H9 (cell line): Measurements from ENCODE around the gene TMEM123. TPM values are rescaled to one million over a fixed set of nuclear protein-coding genes. Genes with fewer than 3 reads are reported as not detected.

ENCODE experiments used
- DNase-seq: peaks from one replicate; pipeline ENCODE4 v3.0.0-alpha.2; 2017
- H2AFZ ChIP-seq: one replicate; pipeline ENCODE4 v1.6.1; 2013; ENCODE audit warnings: mild to moderate bottlenecking, low read length, control low read depth, moderate library complexity
- H2AK5ac ChIP-seq: 2 replicates; pipeline ENCODE4 v1.6.1; 2013; ENCODE audit warnings: low read length, control low read depth, mixed read lengths; ENCODE audit not compliant: insufficient read length
- H2BK120ac ChIP-seq: one replicate; pipeline ENCODE4 v1.6.1; 2013; ENCODE audit warnings: low read depth, mild to moderate bottlenecking, low read length, control low read depth, inconsistent platforms; ENCODE audit not compliant: poor library complexity, severe bottlenecking
- H2BK12ac ChIP-seq: 2 replicates; pipeline ENCODE4 v1.6.1; 2013; ENCODE audit warnings: low read length, control low read depth, mixed read lengths, low read depth; ENCODE audit not compliant: insufficient read length
- H2BK15ac ChIP-seq: 2 replicates; pipeline ENCODE4 v1.6.1; 2013; ENCODE audit warnings: low read depth, low read length, control low read depth
- H2BK20ac ChIP-seq: one replicate; pipeline ENCODE4 v1.6.1; 2013; ENCODE audit warnings: low read depth, mild to moderate bottlenecking, low read length, control low read depth, inconsistent platforms; ENCODE audit not compliant: poor library complexity, severe bottlenecking
- H2BK5ac ChIP-seq: 2 replicates; pipeline ENCODE4 v1.6.1; 2013; ENCODE audit warnings: low read length, control low read depth, mixed read lengths; ENCODE audit not compliant: insufficient read length
- H3K14ac ChIP-seq: 2 replicates; pipeline ENCODE4 v1.6.1; 2013; ENCODE audit warnings: low read length, control low read depth; ENCODE audit not compliant: insufficient read depth
- H3K18ac ChIP-seq: 2 replicates; pipeline ENCODE4 v1.6.1; 2013; ENCODE audit warnings: low read depth, mild to moderate bottlenecking, mixed read lengths, low read length, control low read depth; ENCODE audit not compliant: insufficient read length
- H3K23ac ChIP-seq: 2 replicates; pipeline ENCODE4 v1.6.1; 2013; ENCODE audit warnings: low read length, control low read depth, mixed read lengths, low read depth; ENCODE audit not compliant: insufficient read length
- H3K23me2 ChIP-seq: 2 replicates; pipeline ENCODE4 v1.6.1; 2013; ENCODE audit warnings: low read depth, mild to moderate bottlenecking, mixed read lengths, low read length, control low read depth; ENCODE audit not compliant: insufficient read length, poor library complexity, severe bottlenecking
- H3K27ac ChIP-seq: 2 replicates; pipeline ENCODE4 v1.5.1; 2013; ENCODE audit warnings: low read length, control low read depth, mixed read lengths, low read depth; ENCODE audit not compliant: insufficient read length
- H3K27me3 ChIP-seq: 2 replicates; pipeline ENCODE4 v1.6.1; 2013; ENCODE audit warnings: low read length, control low read depth, inconsistent platforms; ENCODE audit not compliant: insufficient read depth
- H3K4ac ChIP-seq: 2 replicates; pipeline ENCODE4 v1.6.1; 2013; ENCODE audit warnings: low read depth, mild to moderate bottlenecking, control low read depth, inconsistent platforms, low read length, moderate library complexity
- H3K4me1 ChIP-seq: 2 replicates; pipeline ENCODE4 v1.6.1; 2013; ENCODE audit warnings: low read length, control low read depth, inconsistent platforms; ENCODE audit not compliant: insufficient read depth
- H3K4me2 ChIP-seq: 2 replicates; pipeline ENCODE4 v1.6.1; 2013; ENCODE audit warnings: low read length, control low read depth, mixed read lengths; ENCODE audit not compliant: insufficient read length, insufficient read depth
- H3K56ac ChIP-seq: 2 replicates; pipeline ENCODE4 v1.6.1; 2013; ENCODE audit warnings: low read depth, mild to moderate bottlenecking, mixed read lengths, low read length, control low read depth; ENCODE audit not compliant: insufficient read length
- H3K79me1 ChIP-seq: 2 replicates; pipeline ENCODE4 v1.6.1; 2013; ENCODE audit warnings: low read depth, mild to moderate bottlenecking, moderate library complexity, low read length, control low read depth, inconsistent platforms; ENCODE audit not compliant: insufficient read depth, poor library complexity, severe bottlenecking
- H3K79me2 ChIP-seq: 2 replicates; pipeline ENCODE4 v1.6.1; 2013; ENCODE audit warnings: low read length, control low read depth, inconsistent platforms; ENCODE audit not compliant: insufficient read depth
- H3K9ac ChIP-seq: 2 replicates; pipeline ENCODE4 v1.6.1; 2013; ENCODE audit warnings: low read length, control low read depth, mixed read lengths; ENCODE audit not compliant: insufficient read length; ENCODE audit errors: extremely low read depth
- H3K9me3 ChIP-seq: one replicate; pipeline ENCODE4 v1.6.1; 2013; ENCODE audit warnings: low read depth, low read length, inconsistent platforms; ENCODE audit not compliant: control insufficient read depth
- H3T11ph ChIP-seq: one replicate; pipeline ENCODE4 v1.6.1; 2013; ENCODE audit warnings: mild to moderate bottlenecking, low read length, control low read depth, inconsistent platforms
- H4K20me1 ChIP-seq: one replicate; pipeline ENCODE4 v1.6.1; 2013; ENCODE audit not compliant: control insufficient read depth, insufficient read length, insufficient read depth
- H4K5ac ChIP-seq: 2 replicates; pipeline ENCODE4 v1.6.1; 2013; ENCODE audit warnings: low read depth, mild to moderate bottlenecking, mixed read lengths, low read length, control low read depth; ENCODE audit not compliant: insufficient read length
- H4K8ac ChIP-seq: replicated peaks from 2 replicates; pipeline ENCODE4 v1.6.1; 2013; ENCODE audit warnings: low read length, control low read depth, mixed read lengths, low read depth; ENCODE audit not compliant: insufficient read length
- H4K91ac ChIP-seq: 2 replicates; pipeline ENCODE4 v1.6.1; 2013; ENCODE audit warnings: low read depth, mild to moderate bottlenecking, moderate library complexity, mixed read lengths, low read length, control low read depth; ENCODE audit not compliant: insufficient read length
- H3K27ac Mint-ChIP-seq, 3 experiments: 2 replicates in 2 of 3; 3 replicates in 1 of 3; pipeline ENCODE4 v1.8.0; 2020 to 2021; ENCODE audit warnings: mixed read lengths in 3 of 3, mild to moderate bottlenecking in 1 of 3, moderate library complexity in 1 of 3
- H3K27me3 Mint-ChIP-seq: 2 replicates; pipeline ENCODE4 v1.8.0; 2021; ENCODE audit warnings: low read depth, mild to moderate bottlenecking, moderate library complexity, mixed read lengths
- H3K36me3 Mint-ChIP-seq, 3 experiments: 2 replicates in 2 of 3; 3 replicates in 1 of 3; pipeline ENCODE4 v1.8.0; 2020 to 2021; ENCODE audit warnings: low read depth in 3 of 3, mixed read lengths in 3 of 3; ENCODE audit not compliant: insufficient read depth in 1 of 3
- H3K4me1 Mint-ChIP-seq, 2 experiments: 2 replicates each; pipeline ENCODE4 v1.8.0; 2020; ENCODE audit warnings: mixed read lengths in 2 of 2
- H3K4me3 Mint-ChIP-seq, 2 experiments: 2 replicates in 1 of 2; 3 replicates in 1 of 2; pipeline ENCODE4 v1.8.0; 2020 to 2021; ENCODE audit warnings: mild to moderate bottlenecking in 2 of 2, mixed read lengths in 2 of 2, moderate library complexity in 1 of 2
- H3K9me3 Mint-ChIP-seq, 2 experiments: 2 replicates in 1 of 2; 3 replicates in 1 of 2; pipeline ENCODE4 v1.8.0; 2020; ENCODE audit warnings: mild to moderate bottlenecking in 2 of 2, mixed read lengths in 2 of 2, moderate library complexity in 1 of 2
- WGBS: extraction: QIAGEN DNeasy Blood & Tissue Kit; methylation state at CpG from one replicate; pipeline ENCODE4 v1.1.7; 2013; ENCODE audit warnings: missing lambda C conversion rate, low lambda C conversion rate, mixed read lengths; ENCODE audit not compliant: insufficient read length; ENCODE audit errors: extremely low coverage; 5-methylcytosine and 5-hydroxymethylcytosine counted together
- total RNA-seq: library from RNA; stranded (reverse); gene quantifications from 2 replicates; pipeline ENCODE4 v1.2.1, GENCODE V29; 2021
- TF ChIP-seq, protein P1 (sequence below): fragments of 200-600 bp; sonication (generic); conservative IDR thresholded peaks from 3 replicates; pipeline ENCODE4 v1.8.0; 2021; ENCODE audit warnings: antibody characterized with exemption, mild to moderate bottlenecking

TMEM123 gene
- total RNA-seq, 1 experiment from 2014 or later, result 76.7 TPM

DNA sequence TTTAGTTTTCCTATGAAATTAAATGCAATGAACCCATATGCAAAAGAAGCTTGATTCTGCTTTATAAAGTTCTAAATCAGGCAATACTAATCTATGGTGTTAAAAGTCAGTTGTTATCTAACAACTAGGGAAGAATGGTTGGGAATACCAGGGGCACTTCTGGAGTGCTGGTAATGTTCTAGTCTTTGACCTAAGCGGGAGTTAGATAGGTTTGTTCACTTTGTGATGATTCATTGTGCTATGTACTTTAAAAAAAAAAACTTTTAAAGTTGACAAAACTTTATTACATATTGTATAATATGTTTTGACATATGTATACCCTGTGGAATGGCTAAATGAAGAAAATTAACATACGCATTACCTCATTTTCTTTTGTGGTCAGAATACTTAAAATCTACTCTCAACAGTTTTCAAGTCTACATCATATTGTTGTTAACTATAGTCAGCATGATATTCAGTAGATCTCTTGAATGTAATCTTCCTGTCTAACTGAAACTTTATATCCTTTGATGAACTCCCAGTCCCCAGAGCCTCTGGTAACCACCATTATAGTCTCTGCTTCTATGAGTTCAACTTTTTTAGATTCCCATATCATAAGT lies 66.3 kb downstream of the TMEM123 start:
- Histone ChIP-seq H2BK20ac (no peak overlapping the region), H4K91ac (no peak overlapping the region), H3K56ac (no peak overlapping the region), H2AK5ac (no peak overlapping the region), H2BK12ac (no peak overlapping the region), H2BK15ac (no peak overlapping the region), H3K79me2 (no peaks in the 10 kb centered on the region), H3K4ac (no peak overlapping the region), H3K9ac (no peak overlapping the region), H3K9me3 (no peaks in the 10 kb centered on the region), H3K4me1 (no peaks in the 10 kb centered on the region), H2BK5ac (no peak overlapping the region), H3T11ph (no peak overlapping the region), H3K14ac (no peak overlapping the region), H3K27ac (no peak overlapping the region), H4K5ac (no peak overlapping the region), H3K18ac (no peak overlapping the region), H3K27me3 (no peaks in the 10 kb centered on the region), H3K23me2 (no peaks in the 10 kb centered on the region), H4K20me1 (no peaks in the 10 kb centered on the region), H2AFZ (no peak overlapping the region), H2BK120ac (no peak overlapping the region), H3K23ac (no peak overlapping the region), H3K4me2 (no peak overlapping the region), H3K79me1 (no peaks in the 10 kb centered on the region), H4K8ac (no peak overlapping the region)
- Mint-ChIP-seq H3K27ac (no peak overlapping the region), H3K4me3 (no peak overlapping the region), H3K27me3 (no peaks in the 10 kb centered on the region), H3K36me3 (peaks cover 0 to 29% (median 15%) of the 10 kb centered on the region in 3 experiments; a peak in 4 of 7 replicates), H3K9me3 (no peaks in the 10 kb centered on the region; a peak in 1 of 5 replicates), H3K4me1 (peaks cover 16 to 22% of the 10 kb centered on the region in 2 experiments)
- WGBS, result no CpG with 5 or more reads among the region's 2 CpGs
- TF ChIP-seq, protein P1, sequence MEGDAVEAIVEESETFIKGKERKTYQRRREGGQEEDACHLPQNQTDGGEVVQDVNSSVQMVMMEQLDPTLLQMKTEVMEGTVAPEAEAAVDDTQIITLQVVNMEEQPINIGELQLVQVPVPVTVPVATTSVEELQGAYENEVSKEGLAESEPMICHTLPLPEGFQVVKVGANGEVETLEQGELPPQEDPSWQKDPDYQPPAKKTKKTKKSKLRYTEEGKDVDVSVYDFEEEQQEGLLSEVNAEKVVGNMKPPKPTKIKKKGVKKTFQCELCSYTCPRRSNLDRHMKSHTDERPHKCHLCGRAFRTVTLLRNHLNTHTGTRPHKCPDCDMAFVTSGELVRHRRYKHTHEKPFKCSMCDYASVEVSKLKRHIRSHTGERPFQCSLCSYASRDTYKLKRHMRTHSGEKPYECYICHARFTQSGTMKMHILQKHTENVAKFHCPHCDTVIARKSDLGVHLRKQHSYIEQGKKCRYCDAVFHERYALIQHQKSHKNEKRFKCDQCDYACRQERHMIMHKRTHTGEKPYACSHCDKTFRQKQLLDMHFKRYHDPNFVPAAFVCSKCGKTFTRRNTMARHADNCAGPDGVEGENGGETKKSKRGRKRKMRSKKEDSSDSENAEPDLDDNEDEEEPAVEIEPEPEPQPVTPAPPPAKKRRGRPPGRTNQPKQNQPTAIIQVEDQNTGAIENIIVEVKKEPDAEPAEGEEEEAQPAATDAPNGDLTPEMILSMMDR, result no peak
- no peak for DNase-seq
